HL-60 (cell line): Measurements from ENCODE around the gene KRT33A.
A peak's percentile ranks its signal among the peaks of the same experiment; 100 is the strongest.

Source experiments
- DNase-seq, 2 experiments: peaks; one replicate each; pipeline ENCODE4 v3.0.0-alpha.2; 2010 to 2020; ENCODE audit warnings: low read depth in 1 of 2, low spot score in 1 of 2
- H3K27ac ChIP-seq: fragments of 250-450 bp; sonication (Bioruptor Pico); replicated peaks from 2 replicates; pipeline ENCODE4 v1.5.1; 2020; ENCODE audit warnings: mild to moderate bottlenecking, moderate library complexity
- H3K27me3 ChIP-seq: fragments of 250-450 bp; sonication (Bioruptor Pico); 2 replicates; pipeline ENCODE4 v1.5.1; 2021; ENCODE audit warnings: mild to moderate bottlenecking, moderate library complexity; ENCODE audit not compliant: insufficient read depth, poor library complexity, severe bottlenecking
- H3K4me3 ChIP-seq: replicated peaks from 2 replicates; pipeline ENCODE4 v1.5.1; 2011; ENCODE audit warnings: mild to moderate bottlenecking, control low read depth, low read length; ENCODE audit not compliant: insufficient read depth
- GABPA ChIP-seq: IDR thresholded peaks from 2 replicates; pipeline ENCODE4 v1.6.1; 2012; ENCODE audit warnings: low read depth
- POLR2AphosphoS5 ChIP-seq: IDR thresholded peaks from 2 replicates; pipeline ENCODE4 v1.6.1; 2012; ENCODE audit warnings: low read depth
- SPI1 ChIP-seq: IDR thresholded peaks from 2 replicates; pipeline ENCODE4 v1.6.1; 2012; ENCODE audit warnings: low read depth, mild to moderate bottlenecking, borderline replicate concordance
- TF ChIP-seq, protein P1 (sequence below): IDR thresholded peaks from 2 replicates; pipeline ENCODE4 v1.6.1; 2012; ENCODE audit warnings: low read depth; ENCODE audit not compliant: insufficient replicate concordance
- TF ChIP-seq, protein P2 (sequence below): IDR thresholded peaks from one replicate; pipeline ENCODE4 v1.5.1; 2011; ENCODE audit warnings: low read length, control low read depth, inconsistent platforms; ENCODE audit not compliant: insufficient read depth

The KRT33A gene

DNA sequence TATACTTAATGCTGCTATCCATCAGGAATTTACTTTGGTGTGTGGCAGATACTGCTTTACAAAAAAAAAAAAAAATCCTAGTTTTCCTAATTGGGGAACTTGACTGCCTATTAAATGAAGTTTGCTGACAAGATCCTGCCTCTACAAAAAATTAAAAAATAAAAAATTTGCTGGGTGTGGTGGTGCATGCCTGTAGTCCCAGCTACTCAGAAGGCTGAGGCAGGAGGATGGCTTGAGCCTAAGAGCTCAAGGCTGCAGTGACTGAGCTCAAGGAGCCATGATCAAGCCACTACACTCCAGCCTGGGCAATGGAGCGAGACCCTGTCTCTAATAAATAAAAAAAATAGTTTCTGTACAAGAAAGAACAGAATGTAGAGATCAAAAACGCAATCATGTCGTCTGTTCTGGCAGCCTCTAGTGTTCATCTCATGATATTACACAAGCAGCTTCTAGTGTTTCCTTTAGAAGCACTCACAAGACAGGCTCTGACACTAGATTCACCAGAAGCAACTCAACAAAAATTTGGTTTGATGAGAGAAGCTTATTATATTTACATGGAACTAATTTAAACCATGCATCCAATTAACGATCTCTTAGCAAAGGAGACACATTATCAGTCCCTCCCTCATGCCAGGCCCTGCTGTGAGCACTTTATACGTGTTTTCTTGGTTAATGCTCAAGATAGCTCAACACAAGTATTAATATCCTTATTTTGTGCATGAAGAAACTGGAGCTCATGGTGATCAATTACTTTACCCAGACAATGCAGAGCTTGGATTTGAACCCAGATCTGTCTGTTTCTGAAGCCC, 28.3 kb downstream of the KRT33A start:
- peak in 1 of 2 experiments; percentile 9 for DNase-seq

DNA sequence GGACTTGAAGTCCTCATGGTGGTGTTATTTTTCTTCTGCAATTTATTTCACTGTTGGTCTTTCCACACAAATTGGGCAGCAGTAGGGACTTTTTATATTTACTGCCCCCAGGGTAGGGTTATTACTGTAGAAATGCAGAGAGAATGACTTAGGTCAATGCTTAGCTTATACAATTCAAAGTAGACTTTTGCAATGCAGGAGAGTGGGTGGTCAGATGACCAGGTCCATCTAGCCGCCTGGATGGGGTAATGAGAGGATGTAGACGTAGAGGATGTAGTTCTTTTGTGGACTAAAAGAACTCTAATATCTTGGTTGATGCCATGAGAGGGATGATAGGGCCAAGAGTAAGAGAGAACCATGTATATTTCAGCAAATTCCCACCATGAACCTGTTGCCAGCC, 32.4 kb downstream of the KRT33A start:
- Histone ChIP-seq H3K27ac (no peak overlapping the region), H3K27me3 (no peaks in the 10 kb centered on the region), H3K4me3 (no peak overlapping the region)
- TF ChIP-seq, protein P1, sequence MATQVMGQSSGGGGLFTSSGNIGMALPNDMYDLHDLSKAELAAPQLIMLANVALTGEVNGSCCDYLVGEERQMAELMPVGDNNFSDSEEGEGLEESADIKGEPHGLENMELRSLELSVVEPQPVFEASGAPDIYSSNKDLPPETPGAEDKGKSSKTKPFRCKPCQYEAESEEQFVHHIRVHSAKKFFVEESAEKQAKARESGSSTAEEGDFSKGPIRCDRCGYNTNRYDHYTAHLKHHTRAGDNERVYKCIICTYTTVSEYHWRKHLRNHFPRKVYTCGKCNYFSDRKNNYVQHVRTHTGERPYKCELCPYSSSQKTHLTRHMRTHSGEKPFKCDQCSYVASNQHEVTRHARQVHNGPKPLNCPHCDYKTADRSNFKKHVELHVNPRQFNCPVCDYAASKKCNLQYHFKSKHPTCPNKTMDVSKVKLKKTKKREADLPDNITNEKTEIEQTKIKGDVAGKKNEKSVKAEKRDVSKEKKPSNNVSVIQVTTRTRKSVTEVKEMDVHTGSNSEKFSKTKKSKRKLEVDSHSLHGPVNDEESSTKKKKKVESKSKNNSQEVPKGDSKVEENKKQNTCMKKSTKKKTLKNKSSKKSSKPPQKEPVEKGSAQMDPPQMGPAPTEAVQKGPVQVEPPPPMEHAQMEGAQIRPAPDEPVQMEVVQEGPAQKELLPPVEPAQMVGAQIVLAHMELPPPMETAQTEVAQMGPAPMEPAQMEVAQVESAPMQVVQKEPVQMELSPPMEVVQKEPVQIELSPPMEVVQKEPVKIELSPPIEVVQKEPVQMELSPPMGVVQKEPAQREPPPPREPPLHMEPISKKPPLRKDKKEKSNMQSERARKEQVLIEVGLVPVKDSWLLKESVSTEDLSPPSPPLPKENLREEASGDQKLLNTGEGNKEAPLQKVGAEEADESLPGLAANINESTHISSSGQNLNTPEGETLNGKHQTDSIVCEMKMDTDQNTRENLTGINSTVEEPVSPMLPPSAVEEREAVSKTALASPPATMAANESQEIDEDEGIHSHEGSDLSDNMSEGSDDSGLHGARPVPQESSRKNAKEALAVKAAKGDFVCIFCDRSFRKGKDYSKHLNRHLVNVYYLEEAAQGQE: no peak
- TF ChIP-seq GABPA (no peak), SPI1 (no peak), POLR2AphosphoS5 (no peak)
- TF ChIP-seq, protein P2, sequence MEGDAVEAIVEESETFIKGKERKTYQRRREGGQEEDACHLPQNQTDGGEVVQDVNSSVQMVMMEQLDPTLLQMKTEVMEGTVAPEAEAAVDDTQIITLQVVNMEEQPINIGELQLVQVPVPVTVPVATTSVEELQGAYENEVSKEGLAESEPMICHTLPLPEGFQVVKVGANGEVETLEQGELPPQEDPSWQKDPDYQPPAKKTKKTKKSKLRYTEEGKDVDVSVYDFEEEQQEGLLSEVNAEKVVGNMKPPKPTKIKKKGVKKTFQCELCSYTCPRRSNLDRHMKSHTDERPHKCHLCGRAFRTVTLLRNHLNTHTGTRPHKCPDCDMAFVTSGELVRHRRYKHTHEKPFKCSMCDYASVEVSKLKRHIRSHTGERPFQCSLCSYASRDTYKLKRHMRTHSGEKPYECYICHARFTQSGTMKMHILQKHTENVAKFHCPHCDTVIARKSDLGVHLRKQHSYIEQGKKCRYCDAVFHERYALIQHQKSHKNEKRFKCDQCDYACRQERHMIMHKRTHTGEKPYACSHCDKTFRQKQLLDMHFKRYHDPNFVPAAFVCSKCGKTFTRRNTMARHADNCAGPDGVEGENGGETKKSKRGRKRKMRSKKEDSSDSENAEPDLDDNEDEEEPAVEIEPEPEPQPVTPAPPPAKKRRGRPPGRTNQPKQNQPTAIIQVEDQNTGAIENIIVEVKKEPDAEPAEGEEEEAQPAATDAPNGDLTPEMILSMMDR: no peak
- DNase-seq: no peak

More for the DNA sequence above, 28.3 kb downstream of the KRT33A start:
- H3K4me3 ChIP-seq: no peak overlapping the region
- no peak overlapping the region for H3K27ac ChIP-seq
- TF ChIP-seq, protein P2: peak; percentile 52
- TF ChIP-seq, protein P1: no peak
- H3K27me3 ChIP-seq: no peaks in the 10 kb centered on the region

DNA sequence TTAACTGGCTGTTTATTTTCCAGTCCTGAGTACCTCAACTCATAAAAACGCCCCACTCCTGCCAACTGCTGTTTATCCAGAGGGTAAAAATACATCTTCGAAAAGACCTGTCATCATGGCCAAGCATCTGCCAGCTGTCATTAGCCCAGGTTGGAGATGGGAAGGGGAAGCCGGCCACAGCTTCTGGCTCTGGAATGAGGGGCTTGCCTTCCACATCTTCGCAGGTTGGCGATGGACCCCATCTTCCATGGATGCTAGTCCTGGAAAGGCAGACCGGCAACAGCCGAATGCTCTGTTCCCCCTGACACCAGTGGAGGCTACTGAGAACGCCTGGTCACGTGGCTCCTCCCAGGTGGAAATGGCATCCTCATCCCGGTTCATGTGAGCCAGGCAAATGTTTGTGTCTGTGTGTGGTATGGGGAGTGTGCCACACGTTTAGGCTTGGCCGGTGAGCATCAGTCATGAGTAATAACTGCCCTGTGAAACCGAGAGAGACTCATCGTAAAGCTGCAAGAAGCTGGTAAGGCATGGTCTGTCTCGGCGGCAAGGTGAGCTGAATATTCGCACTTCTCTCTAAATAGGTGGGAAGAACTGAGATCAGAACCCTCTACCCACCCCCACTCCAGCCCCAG, 34.7 kb downstream of the KRT33A start:
- Histone ChIP-seq H3K4me3 (no peak overlapping the region), H3K27me3 (no peaks in the 10 kb centered on the region), H3K27ac (no peak overlapping the region)
- DNase-seq: no peak
- TF ChIP-seq POLR2AphosphoS5 (no peak), GABPA (no peak)
- TF ChIP-seq, protein P2: no peak
- TF ChIP-seq, protein P1: no peak
